Stimulated activated memory B cell treated with anti-CD40 and anti-IgM and Interleukin-4, amounts not matched to agents 10 μg/mL and 1 μg/mL and 100 μg/mL, for 72 hours (primary cell): Measurements from ENCODE around the gene IGF2R.

Experiments
- ATAC-seq: fragments of 150-1000 bp; cut with Tn5 transposase; 2 replicates; pipeline ENCODE4 v1.10.0; 2021
- H3K27ac Mint-ChIP-seq: one replicate; pipeline ENCODE4 v1.8.0; 2022; ENCODE audit warnings: mild to moderate bottlenecking, mixed read lengths
- H3K27me3 Mint-ChIP-seq: one replicate; pipeline ENCODE4 v1.8.0; 2022; ENCODE audit warnings: mixed read lengths
- H3K36me3 Mint-ChIP-seq: one replicate; pipeline ENCODE4 v1.8.0; 2022; ENCODE audit warnings: mixed read lengths
- H3K4me1 Mint-ChIP-seq: one replicate; pipeline ENCODE4 v1.8.0; 2022; ENCODE audit warnings: mixed read lengths
- H3K4me3 Mint-ChIP-seq: one replicate; pipeline ENCODE4 v1.8.0; 2022; ENCODE audit warnings: mild to moderate bottlenecking, moderate library complexity, mixed read lengths
- H3K9me3 Mint-ChIP-seq: one replicate; pipeline ENCODE4 v1.8.0; 2022; ENCODE audit warnings: mixed read lengths

Gene IGF2R

DNA sequence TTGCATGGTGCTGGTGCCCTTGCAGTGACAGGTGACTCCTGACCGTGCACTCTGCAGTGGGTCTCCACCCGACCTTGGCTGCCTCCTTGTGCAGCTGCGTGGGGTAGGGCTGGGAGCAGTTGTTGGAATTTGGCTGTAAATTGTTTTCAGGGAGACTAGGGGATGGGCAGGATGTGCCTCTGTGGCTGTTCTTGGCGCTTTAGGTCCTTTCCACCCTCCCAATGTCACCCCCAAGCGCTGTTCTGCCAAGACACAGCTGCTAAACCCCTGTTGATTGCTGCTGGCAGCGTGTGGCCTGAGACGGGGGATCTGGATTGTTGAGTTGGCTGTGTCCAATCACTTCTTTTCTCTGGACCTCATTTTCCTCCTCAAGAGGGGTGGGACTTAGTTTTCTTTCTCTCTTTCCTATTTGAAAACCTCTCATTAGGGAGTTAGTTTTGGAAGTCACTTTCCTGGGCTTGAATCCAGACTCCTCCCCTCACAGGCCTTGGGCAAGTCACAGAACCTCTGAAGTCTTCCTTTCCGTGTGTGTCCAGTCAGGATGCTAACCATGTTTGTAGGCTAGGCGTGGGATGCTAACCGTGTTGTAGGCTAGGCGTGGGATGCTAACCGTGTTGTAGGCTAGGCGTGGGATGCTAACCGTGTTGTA is 8.5 kb downstream of the IGF2R start:
- H3K27me3 Mint-ChIP-seq, result no peaks in the 10 kb centered on the region
- H3K9me3 Mint-ChIP-seq, result peaks cover 3% of the 10 kb centered on the region
- peak overlapping the region; percentile 95 for H3K27ac Mint-ChIP-seq
- H3K4me1 Mint-ChIP-seq, result peaks cover 96% of the 10 kb centered on the region
- peak overlapping the region; percentile 61 for H3K4me3 Mint-ChIP-seq
- no peak for ATAC-seq
- peaks cover 15% of the 10 kb centered on the region for H3K36me3 Mint-ChIP-seq

DNA sequence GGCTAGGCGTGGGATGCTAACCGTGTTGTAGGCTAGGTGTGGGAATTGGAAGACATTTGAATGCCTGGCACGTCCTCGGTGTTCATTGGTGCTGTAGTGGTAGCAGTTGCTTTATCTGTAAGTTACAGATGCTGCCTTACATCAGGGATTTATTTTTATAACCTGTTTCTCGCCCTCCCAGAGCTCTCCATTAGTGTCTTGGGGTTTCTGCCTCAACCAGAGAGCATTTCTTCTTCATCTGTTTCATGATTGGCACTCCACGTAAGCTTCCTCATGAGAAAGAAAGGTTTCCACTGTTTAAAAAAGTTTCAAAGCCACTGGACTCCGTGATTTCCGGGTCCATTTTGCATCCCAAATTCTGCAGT is 9.0 kb downstream of the IGF2R start:
- ATAC-seq, result no peak
- peaks cover 3% of the 10 kb centered on the region for H3K9me3 Mint-ChIP-seq
- H3K27me3 Mint-ChIP-seq, result no peaks in the 10 kb centered on the region
- H3K36me3 Mint-ChIP-seq, result peaks cover 15% of the 10 kb centered on the region
- H3K4me3 Mint-ChIP-seq, result peak overlapping the region; percentile 66
- H3K4me1 Mint-ChIP-seq, result peaks cover 95% of the 10 kb centered on the region
- peak overlapping the region; percentile 95 for H3K27ac Mint-ChIP-seq

DNA sequence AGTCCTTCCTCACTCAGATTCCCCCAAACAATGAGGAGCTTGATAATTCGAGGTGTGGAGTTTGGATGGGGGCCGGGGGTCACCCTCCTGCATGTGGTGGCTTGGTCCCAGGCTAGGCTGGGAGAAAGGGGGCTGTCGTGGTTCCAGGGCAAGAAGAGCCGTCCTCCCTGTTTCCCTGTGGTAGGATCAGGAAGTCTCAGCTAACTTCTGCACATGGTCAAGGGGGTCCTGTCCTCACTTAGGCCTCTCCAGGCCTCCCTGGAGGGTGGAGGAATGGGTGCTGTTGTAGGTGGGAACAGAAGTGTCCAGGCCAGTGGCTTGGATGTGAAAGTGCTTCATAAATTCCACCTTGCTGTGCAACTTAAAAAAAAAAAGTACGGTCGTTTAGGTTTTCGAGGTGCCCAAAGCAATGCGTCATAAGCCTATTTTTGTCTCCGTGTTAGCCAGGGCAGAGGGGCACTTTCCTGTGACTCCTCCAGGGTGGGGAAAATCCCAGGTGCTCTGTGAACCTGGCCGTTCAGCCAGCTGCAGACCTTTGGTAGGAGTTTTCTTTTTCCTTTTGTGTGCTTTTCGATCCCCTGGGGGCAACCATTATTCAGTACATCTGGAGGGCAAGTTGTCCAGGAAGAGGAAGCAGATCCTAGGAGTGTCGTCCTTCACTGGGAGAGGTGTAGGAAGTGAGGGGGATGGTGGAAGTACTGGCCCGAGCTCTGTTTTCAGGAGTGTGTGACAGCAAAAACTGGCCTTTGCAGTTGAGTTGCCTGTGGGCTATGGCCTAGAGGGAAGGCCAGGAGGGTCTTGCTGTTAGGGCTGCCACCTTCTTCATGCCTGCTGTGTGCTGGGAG is 9.6 kb downstream of the IGF2R start:
- Mint-ChIP-seq H3K27ac (peak overlapping the region; percentile 95), H3K4me3 (peak overlapping the region; percentile 66), H3K27me3 (no peaks in the 10 kb centered on the region), H3K4me1 (peaks cover 90% of the 10 kb centered on the region), H3K9me3 (peaks cover 3% of the 10 kb centered on the region), H3K36me3 (peaks cover 15% of the 10 kb centered on the region)
- peak; percentile 79 for ATAC-seq

DNA sequence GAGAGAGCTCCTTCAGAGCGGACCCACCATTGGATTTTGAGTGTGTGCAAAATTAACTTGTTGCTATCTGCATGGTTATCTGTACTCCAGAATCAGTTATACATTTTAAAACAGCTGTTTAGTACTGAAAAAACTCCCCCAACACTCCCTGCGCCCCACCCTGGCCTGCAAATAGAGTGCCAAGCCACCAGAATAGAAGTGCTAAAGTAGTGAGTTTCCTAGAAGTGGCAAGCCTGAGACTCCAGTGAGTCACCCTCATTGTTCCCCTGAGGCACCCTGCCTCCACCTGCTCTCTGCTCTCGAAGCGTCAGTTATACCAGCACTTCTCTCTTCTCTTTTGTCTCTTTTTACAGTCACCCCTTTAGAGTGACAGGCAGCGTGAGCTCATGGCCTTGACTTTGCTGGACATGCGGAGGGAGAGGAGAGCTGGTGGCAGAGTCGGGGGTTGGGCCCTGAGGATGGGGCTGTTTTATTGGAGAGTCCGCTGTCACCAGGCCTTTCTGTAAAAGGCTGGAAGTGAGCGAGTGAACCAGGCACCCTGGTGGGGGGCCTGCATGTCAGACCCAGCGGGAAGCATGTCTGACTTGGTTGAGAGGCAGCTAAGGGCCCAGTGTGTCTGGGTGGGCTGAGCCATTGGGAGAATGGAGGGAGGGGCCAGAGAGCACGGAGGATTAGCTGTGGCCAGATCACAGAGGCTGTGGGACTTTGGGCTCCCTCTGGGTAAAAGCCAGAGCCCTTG is 10.4 kb downstream of the IGF2R start:
- peak overlapping the region; percentile 66 for H3K4me3 Mint-ChIP-seq
- peaks cover 3% of the 10 kb centered on the region for H3K9me3 Mint-ChIP-seq
- no peaks in the 10 kb centered on the region for H3K27me3 Mint-ChIP-seq
- H3K4me1 Mint-ChIP-seq, result peaks cover 87% of the 10 kb centered on the region
- H3K36me3 Mint-ChIP-seq, result peaks cover 15% of the 10 kb centered on the region
- peak; percentile 95 for ATAC-seq
- peak overlapping the region; percentile 95 for H3K27ac Mint-ChIP-seq

DNA sequence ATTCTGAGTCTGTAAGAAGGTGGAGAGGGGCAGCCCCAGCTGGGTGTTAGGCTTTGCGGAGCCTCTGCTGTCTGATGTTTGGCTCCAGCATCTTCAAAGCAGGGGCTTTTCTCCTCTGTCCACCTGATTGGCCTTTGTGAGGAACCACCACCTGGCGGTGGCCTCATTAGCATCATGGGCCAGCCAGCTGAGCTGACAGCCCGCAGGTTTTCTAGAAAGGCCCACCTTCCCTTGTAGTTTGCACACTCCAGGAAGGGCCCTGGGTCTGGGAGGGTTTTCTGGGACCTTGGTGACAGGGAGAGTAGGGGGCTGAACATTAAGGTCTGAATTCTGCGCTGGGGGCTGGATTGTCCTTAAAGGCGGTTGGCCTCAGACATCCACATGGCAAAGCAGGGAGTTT is 11.6 kb downstream of the IGF2R start:
- Mint-ChIP-seq H3K27ac (peak overlapping the region; percentile 95), H3K27me3 (no peaks in the 10 kb centered on the region), H3K9me3 (peaks cover 3% of the 10 kb centered on the region), H3K4me3 (no peak overlapping the region), H3K4me1 (peaks cover 82% of the 10 kb centered on the region), H3K36me3 (peaks cover 9% of the 10 kb centered on the region)
- ATAC-seq, result no peak

DNA sequence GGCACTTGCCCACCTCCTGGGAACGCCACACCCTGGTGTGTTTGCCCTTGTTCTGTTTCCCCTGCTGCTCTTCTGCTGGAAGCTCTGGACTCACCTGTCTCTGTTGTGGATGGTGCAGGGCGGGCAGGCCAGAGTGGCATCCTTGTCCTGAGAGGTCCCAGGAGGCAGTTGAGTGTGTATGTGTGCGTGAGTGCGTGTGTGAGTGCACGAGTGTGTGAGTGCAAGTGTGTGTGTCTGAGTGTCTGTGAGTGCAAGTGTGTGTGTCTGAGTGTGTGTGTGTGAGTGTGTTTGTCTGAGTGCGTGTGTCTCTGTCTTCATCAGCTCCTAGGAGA is 12.2 kb downstream of the IGF2R start:
- no peak for ATAC-seq
- H3K27me3 Mint-ChIP-seq, result no peaks in the 10 kb centered on the region

DNA sequence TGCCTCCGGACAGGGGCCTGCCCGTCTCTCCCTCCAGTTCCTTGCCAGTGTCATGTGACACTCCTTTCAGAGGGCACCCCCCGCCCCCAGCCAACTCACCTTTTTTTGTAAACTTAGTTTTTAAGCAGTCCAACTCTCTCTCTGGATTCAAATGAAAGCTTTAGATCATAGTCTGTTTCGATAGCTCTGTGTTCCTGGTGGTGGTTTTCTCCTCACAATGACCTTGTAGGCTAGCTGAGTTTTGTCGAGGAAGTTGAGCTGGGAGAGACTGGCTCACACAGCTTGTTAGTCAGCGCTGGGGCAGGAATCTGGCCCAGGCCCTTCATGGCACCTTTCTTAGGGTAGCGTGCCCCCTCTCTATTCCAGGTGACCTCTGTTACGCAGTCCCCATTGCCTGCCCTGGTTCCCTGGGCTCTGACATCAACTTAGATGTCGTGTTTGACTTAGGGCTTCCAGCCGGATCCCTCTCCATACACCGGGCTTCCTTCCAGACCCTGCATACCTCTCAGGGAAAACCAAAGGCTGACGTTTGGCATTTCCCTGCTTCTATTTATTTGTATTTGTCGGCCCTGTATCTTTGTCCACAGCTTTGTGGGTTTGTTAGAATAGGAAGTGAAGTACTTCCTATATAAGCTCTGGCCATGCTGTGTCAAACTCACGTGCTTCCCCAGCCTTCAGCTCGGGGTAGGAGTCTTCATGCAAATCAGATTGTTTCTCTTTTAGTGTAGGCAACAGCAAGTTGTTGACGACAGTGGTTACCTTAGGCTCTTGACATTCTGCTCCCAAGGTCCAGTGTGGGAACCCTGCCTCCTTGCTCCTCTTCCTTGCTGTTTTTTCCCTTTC is 12.7 kb downstream of the IGF2R start:
- H3K4me1 Mint-ChIP-seq, result peaks cover 80% of the 10 kb centered on the region
- H3K27ac Mint-ChIP-seq, result peak overlapping the region; percentile 71
- peaks cover 9% of the 10 kb centered on the region for H3K36me3 Mint-ChIP-seq
- peaks cover 3% of the 10 kb centered on the region for H3K9me3 Mint-ChIP-seq
- no peaks in the 10 kb centered on the region for H3K27me3 Mint-ChIP-seq
- ATAC-seq, result peak; percentile 75
- H3K4me3 Mint-ChIP-seq, result peak overlapping the region; percentile 59

More for the DNA sequence above, 12.2 kb downstream of the IGF2R start:
- Mint-ChIP-seq H3K9me3 (peaks cover 3% of the 10 kb centered on the region), H3K36me3 (peaks cover 9% of the 10 kb centered on the region), H3K27ac (peak overlapping the region; percentile 71), H3K4me3 (peak overlapping the region; percentile 59), H3K4me1 (peaks cover 79% of the 10 kb centered on the region)

DNA sequence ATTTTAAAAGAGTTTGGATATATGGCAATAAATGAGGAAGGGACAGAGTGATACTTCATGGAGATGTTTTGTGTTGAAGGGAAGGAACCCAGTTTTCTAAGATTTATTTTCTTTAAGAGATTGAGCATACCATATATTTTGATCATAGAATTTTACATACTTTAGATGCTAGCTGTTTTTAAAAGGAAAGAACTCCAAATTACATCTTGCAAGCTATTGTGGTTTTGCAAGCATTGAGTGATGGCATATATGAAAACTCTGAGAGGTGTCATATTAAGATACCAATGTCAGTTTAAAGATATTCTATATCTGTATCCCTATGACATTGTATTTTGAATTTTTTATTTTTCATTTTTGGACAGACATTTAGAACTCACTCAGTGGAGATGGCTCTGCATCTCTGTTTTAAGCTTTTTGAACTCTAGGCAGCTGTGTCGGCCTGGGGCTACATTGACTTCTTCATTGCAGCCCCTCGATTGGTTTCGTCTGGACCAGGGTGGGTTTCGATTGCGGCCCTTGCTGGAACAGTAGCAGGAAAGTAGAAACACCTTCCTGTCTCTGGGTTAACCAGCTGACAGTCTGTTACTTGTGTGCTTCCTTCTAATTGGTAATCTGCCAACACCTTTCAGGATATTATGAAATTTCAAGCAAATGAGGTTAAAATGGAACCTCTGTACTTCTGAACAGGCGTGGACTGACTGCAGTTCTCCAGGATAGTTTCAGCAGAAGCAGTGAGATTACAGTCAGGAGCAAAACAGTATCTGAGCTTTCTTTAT is 14.0 kb downstream of the IGF2R start:
- Mint-ChIP-seq H3K27ac (no peak overlapping the region), H3K4me3 (no peak overlapping the region), H3K36me3 (peaks cover 9% of the 10 kb centered on the region), H3K27me3 (no peaks in the 10 kb centered on the region), H3K4me1 (peaks cover 77% of the 10 kb centered on the region), H3K9me3 (peaks cover 3% of the 10 kb centered on the region)
- no peak for ATAC-seq

DNA sequence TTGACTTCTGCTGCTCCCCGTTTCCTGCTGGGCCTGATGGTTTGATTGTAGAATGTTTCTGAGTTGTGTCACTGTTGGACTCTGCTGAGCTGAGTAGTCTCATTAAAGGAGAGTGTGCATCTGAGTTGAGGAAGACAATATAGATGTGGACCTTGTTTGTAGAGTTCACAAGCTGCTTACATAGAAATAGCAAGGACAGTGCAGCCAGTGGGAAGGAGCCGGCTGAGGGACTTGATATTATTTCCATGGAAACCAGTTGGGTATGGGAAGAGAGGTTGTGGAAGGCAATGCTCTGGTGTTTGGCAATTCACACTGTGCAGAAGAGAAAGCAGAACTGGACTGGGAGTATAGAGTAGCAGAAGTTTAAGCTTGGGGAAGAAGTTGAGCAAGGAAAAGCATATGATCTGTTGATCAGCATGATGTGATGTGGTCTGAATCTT is 14.8 kb downstream of the IGF2R start:
- Mint-ChIP-seq H3K9me3 (peaks cover 3% of the 10 kb centered on the region), H3K36me3 (peaks cover 9% of the 10 kb centered on the region), H3K27ac (no peak overlapping the region), H3K4me3 (no peak overlapping the region), H3K4me1 (peaks cover 75% of the 10 kb centered on the region), H3K27me3 (no peaks in the 10 kb centered on the region)
- ATAC-seq, result no peak

DNA sequence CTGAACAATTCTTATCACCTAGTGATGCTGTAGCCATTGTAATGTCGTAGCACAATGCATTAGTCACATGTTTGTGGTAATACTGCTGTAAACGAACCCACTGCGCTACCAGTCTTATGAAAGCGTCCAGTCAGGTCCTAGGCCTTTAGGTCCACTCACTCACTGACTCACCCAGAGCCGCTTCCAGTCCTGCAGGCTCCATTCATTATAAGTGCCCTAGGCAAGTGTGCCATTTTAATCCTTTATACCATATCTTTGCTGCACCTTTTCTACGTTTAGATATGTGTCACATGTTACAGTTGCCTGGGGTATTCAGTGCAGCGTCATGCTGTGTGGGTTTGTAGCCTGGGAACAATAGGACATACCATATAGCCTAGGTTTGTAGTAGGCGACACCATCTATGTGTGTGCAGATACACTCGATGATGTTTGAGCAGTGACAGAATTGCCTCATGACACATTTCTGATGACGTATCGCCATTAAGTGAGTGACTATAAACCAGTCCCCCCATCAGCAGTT is 15.4 kb downstream of the IGF2R start:
- Mint-ChIP-seq H3K9me3 (peaks cover 2% of the 10 kb centered on the region), H3K4me1 (peaks cover 75% of the 10 kb centered on the region), H3K27ac (no peak overlapping the region), H3K4me3 (no peak overlapping the region), H3K36me3 (peaks cover 6% of the 10 kb centered on the region), H3K27me3 (no peaks in the 10 kb centered on the region)
- ATAC-seq, result no peak

DNA sequence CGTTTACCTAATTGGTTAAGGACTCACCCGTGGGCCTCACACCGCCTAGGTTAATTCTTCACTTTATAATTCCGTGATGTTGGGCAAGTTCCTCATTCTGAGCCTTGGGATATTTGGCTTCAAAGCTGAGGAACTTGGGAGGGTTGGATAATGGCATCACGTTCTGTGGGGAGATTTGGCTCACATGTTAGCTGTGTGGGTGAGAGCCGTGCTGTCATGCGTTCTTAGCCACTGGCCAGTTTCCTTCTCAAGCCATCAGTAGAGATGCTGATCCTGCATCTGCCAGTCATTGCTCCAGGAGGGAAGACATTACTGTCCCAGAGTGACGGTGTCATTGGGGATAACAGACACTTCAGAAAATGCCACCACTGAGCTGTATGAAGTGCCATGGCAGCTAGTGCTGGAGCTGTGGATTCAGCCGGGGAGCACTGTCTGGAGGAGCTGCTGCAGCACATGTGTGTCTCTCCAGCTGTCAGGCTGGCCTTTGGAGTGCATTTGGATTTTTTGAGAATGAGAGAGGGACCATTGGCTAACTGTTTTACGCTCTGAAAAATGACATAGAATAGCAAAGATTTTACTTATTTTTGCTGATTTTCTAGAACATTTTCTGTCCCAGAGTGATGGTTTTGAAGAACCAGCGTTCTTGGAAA is 16.5 kb downstream of the IGF2R start:
- no peak for ATAC-seq
- no peaks in the 10 kb centered on the region for H3K27me3 Mint-ChIP-seq
- peaks cover 74% of the 10 kb centered on the region for H3K4me1 Mint-ChIP-seq
- H3K9me3 Mint-ChIP-seq, result no peaks in the 10 kb centered on the region
- H3K36me3 Mint-ChIP-seq, result no peaks in the 10 kb centered on the region
- H3K4me3 Mint-ChIP-seq, result no peak overlapping the region
- H3K27ac Mint-ChIP-seq, result no peak overlapping the region

DNA sequence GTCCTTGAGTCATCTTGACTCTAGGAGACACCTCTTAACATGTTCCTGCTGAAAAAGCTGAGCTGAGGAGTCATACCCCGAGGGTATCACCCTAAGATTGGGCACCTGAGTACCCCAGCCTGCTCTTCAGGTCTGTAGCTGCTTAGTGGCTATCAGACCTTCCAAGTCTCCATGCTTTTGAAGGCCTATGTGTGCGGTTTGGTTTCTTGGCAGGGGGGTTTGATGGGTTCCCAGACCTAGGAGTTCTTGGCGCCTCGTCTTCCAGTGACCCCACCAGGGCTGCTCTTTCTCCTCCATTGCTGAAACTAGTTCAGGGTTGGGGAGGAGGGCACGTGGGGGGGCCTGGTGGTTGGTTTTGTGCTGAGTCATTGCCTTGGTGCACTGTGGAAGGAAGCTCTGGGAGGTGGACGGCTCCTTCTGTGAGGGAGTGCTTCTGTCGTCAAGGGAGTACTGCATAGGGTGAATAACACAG is 20.1 kb downstream of the IGF2R start:
- H3K27ac Mint-ChIP-seq, result peak overlapping the region; percentile 71
- H3K4me3 Mint-ChIP-seq, result no peak overlapping the region
- H3K27me3 Mint-ChIP-seq, result no peaks in the 10 kb centered on the region
- no peak for ATAC-seq
- peaks cover 1% of the 10 kb centered on the region for H3K9me3 Mint-ChIP-seq
- peaks cover 59% of the 10 kb centered on the region for H3K4me1 Mint-ChIP-seq
- peaks cover 28% of the 10 kb centered on the region for H3K36me3 Mint-ChIP-seq
